GM18526 (cell line): ENCODE measurements around the gene MYL12A.

Source experiments
- POLR2A ChIP-seq: IDR thresholded peaks from 3 replicates; pipeline ENCODE4 v1.6.1; 2011; ENCODE audit not compliant: insufficient read length; ENCODE audit errors: extremely low read depth

MYL12A gene

DNA sequence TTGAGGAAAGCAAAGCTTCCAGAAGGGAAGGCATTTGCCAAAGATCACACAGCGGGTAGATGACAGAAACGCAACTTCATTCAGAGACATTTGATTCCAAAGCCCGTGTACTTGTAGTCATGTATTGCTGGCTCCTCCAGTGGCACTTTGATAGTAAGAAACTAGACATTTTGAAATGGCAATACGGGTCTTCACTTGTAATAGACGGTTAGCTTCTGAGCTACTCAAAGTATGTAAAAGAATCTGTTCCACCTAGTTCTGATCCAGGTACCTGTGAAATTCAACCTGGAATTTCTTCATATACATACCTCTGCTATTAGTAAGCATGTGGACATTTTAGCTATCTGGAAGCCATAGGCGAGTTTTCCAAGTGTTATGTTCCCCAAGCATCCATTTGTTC is 26.1 kb upstream of the MYL12A start:
- TF ChIP-seq POLR2A, result no peak

DNA sequence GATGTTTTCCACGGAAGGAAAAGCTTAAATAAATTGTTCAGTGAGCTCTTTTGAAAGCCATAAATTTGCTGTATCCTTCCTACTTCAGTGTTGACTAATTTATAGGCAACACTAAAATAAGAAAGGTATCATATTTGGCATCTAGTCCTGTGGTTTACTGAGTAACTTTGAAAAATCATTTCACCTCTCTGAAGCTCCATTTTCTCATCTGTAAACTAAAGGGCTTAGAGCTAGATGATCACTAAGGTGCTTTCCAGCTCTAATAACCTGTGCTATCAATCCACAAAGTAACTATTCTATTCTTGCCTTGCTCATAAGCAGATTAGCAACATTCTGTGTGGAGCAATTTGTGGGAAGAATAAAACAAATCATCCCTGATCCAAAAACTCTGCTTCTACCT is 24.2 kb upstream of the MYL12A start:
- no peak for TF ChIP-seq POLR2A

DNA sequence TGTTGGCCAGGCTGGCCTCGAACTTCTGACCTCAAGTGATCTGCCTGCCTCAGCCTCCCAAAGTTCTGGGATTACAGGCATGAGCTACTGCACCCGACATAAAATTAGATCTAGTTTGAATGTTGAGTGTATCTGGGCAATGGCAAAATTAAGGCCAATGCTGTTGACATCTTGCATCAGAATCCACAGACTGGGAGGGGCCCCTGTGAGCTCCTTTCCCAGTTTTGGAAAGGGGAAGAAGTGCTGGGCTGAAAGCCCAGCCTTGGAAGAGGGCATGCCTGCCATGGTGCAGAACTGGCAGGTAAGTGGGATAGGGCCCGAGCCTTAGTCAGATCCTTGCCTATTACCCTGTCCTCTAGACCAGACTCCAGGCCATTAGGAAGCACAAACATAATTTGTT is 23.4 kb upstream of the MYL12A start:
- TF ChIP-seq POLR2A, result no peak

DNA sequence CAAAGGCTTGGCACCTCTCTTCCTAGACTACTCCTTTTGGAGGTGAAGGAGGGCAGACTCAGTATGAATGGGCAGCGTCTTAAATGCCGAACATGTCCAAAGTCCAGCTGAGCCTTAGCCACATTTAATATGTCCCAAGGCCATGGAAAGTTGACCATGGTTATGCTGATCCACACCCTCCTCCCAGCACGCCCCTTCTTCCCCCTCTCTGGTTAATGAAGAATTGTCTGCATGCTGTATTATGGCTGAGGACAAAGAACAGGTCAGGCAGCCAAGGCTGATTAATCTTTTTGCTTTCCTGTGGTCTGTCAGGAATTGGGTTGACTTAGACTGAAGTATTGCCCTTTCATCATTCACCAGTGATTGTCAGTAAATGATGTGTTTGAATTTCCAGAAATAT is 22.0 kb upstream of the MYL12A start:
- TF ChIP-seq POLR2A, result no peak

DNA sequence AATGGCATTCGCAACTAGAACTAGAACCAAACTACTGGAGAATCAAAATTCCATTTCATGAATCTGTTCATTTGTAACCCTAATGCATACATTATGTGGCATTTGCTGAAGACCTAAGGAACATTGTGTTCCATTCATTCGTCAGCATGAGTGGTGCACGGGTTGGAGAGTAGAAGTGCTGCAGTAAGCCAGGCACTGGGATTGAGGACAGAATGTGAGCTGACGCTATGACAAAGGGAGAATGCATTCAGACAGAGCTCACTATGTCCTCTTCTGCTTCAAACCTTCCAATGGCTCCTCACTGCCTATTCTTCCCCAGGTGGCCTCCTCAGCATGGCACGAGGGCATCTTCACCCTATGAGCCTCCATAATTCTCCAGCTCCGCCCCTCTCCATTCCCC is 21.6 kb upstream of the MYL12A start:
- TF ChIP-seq POLR2A, result no peak

DNA sequence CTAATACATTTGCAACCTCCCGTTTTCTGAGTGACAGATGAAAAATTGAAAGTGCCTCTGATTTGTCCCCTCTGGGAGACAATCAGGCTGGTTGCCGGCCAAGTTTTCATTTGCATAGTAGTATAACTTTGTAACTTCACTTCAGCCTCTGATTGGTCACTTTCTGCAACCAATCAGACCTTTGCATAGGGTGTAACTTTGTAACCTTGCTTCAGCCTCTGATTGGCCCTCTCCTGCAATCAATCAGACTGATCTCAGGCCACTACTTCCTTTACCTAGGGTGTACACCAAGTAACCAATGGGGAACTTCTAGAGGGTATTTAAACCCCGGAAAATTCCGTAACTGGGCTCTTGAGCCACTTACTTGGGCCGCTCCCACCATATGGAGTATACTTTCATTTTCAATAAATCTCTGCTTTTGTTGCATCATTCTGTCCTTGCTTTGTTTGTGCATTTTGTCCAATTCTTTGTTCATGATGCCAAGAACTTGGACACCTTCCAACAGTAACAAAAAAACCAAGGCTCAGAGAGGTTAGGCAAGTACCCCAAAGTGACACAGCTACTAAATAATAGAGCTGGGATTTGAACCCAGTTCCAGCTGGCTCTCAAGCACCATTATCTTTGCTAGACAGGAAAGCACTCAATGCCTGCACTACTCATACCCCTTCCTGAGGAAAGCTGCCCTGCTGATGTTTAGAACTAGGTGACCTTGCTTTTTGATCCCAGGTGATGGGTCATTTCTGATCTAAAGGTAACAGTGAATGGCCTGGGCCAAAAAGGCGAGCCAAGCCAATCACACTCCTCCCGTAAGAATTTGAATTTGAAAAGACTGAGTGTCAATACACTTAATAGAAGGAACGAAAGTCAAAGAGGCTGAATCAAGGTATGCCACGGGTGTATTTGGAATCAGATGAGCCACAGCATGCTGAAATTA is 16.9 kb upstream of the MYL12A start:
- no peak for TF ChIP-seq POLR2A

DNA sequence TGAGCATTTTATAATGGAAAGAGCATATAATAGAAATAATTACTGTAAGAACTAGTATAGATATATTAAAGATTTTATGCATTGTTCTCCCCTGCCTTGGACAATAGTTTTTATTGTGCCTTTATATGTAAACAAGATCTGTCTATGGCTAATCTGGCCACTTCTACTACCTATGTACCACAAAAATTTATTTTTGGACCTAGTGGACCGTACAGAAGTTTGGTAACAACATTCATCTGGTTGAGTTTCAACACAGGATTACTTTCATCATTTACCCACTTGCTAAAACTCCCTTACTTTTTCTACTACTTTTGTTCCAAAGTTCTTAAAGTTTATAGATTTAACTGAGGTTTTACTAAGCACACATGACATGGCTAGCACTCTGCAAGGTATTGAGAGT is 14.6 kb upstream of the MYL12A start:
- no peak for TF ChIP-seq POLR2A

DNA sequence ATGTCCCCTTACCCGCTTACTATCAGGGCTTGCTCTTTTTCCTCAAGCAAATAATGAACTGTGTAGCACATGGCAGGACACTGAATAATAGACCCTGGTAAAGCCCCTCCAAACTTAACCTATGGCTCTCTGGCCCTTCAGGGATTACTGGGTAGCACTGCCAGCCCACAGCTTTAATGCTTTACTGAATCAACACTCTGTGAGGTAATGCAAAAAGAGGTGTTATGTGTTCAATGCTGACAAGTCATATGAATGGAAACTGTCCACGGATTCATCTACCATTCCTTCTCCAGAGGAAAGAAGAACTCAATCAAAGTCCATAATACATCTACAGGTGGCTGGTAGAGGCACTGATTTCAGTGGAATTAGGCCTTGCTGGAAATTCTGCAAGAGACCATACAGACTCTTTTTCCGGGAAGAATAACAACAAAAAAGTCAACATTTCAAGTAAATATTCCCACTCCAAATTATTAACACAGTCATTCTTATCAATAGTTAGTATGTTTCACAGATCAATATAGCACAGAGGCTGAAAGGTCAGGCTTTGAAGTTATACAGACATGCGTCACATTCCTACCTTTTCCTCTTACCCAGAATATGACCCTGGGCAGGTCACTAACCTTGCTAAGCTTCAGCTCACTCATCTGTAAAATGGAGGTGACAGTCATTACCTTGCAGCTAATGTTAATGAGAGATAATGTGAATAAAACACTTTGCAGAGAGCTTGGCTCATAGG is 14.0 kb upstream of the MYL12A start:
- no peak for TF ChIP-seq POLR2A

DNA sequence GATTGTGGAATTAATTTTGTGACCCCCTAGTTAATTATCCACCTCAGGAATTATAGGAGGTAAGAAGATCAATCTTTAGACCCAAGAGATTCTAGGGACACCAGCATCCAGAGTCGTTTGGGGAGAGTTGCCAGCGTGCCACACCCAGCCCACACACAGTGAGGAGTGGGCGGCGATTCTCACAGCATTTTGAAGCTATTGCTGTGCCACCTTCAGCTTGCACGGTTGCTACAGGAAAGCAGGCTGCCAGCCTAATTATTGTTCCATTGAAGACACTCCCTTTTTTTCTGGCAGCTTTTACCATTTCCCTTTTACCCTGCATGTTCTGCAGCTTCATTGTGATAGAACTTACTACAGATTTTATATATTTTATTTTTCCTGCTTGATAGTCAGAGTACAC is 13.1 kb upstream of the MYL12A start:
- no peak for TF ChIP-seq POLR2A

DNA sequence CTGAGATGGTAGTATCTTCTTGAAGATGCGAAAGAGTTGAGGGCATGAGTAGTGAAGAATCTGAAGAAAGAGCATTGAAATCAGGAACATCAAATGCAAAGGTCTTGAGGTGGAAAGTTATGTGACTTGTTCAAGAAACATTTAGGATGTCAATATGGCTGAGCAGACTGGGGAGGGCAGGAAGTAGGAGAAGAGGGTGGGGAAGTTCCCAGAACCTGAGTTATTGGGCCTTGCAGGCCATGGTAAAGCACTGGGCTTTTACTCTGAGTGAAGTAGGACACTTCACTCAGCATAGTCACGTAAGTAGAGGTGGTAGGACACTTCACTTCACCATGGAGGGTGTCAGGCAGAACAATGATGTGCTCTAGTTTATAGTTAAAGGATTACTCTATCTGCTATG is 11.8 kb upstream of the MYL12A start:
- TF ChIP-seq POLR2A, result no peak

DNA sequence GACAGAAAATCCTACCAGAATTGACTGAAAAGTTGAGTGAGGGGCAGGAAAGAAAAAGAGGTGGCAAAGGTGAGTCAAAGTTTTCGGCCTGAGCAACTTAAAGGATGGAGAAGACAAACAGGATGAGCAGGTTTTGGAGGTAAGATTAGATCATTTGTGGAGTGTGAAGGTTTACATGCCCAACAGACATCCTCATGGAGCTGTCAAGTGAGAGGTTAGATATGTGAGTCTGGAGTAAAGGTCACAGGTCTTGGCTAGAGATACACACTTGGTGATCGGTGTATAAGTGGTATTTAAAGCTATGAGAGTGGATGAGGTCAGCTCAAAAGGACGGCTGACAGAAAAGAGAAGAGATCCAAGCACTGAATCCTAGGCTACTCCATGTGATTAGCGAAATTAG is 11.1 kb upstream of the MYL12A start:
- no peak for TF ChIP-seq POLR2A

DNA sequence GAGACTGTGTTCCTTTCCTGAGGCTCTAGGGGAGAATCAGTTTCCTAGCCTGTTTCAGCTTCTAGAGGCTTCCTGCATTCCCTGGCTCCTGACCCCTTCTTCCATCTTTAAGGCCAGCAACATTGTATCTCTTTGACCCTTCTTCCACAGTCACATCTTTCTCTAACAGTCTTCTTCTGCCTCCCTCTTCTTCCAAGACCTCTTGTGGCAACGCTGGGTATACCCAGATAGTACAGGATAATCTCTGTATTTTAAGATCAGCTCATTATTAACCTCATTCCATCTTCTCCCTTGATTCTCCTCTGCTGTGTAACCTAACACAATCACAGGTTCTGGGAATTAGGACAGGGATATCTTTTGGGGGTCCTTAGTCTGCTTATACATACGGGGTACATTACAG is 8.9 kb upstream of the MYL12A start:
- no peak for TF ChIP-seq POLR2A

DNA sequence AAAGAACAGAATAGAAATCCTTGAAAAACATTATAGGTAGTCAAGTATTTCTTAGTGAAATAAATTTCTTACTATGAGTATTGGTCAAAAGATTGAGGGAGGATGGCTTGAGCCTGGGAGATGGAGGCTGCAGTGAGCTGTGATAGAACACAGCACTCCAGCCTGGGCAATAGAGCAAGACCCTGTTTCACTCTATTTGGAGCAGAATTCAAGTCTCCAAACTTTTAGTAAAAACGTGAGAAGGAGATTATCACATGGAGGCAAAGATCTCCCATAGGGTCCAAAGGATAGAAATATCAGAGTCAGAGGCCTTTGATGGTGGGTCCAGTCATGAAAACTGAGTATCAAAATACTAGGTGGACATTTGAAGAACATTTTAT is 2.4 kb upstream of the MYL12A start:
- TF ChIP-seq POLR2A, result no peak

DNA sequence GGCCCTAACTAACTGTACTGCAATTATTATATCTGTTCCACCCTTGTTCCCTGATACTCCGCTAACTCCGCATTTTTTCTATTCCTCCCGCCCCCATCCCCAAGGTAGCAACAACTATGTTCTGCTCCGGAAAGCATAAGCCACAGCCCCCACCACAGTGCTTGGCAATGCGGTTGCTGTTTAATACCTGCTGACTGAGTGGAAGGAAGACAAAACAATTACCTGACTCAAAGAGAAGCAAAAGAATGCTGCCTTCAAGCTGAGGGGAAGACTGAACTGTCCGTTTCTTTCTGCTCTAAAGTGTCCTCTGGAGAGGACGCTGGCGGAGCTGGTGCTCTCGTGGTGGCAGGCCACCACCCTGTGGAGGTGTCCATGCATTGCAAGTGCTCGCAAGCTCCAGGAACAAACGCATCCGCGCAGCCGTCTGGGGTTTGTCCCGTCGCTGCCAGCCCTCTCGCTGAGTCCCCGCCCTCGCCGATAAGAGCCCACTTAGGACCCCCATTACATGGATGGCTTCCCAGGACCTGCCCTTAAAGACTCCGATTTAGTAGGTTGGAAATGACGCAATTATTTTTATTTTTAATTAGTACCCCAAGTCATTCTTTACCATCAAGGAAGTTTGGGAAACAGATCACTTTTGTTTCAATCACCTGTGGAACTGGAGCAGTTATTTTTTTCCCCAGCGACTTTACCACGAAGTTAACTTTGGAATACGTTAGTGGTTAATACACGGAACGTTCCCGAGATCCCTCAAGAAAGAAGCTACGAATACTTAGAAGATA is 1.6 kb upstream of the MYL12A start:
- peak; percentile 49 for TF ChIP-seq POLR2A

DNA sequence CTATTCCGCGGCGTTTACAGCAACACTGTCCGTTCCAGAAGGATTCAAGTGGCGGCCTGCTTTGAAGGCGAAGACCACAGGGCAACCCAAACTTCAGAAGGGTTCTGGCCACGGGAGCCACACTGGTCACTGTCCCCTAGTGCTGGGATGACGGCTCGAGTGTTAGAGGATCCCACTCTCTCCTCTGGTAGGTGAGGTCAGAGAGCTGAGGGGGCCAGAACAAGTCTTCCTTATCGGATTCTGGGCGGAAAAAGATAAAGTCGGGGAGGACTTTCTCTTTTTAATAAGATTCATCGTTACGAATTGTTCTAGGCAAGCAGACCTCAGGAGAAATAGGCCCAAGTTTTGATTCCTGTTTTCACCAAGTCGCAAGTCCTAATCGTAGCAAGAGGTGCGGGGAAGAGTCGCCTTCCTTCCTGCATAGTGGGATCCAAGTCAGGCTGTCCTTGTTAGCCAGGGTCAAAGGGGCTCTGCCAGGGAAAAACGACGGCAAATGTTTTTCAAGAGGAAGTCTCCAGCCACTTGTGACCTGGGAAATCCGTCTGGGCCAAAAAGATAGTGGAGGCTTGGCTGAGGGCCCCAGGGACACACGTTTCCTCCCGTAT is 864 bp upstream of the MYL12A start:
- TF ChIP-seq POLR2A, result no peak
